Spleen (tissue), 7 donors: Measurements from ENCODE around the gene COL5A2.

Experiments used
- POLR2AphosphoS5 ChIP-seq, 3 donors: sonication (generic); formaldehyde crosslinking; IDR thresholded peaks; one replicate each; pipeline ENCODE4 v1.5.1; 2017; ENCODE audit warnings: antibody characterized with exemption in 3 of 3
- TF ChIP-seq, protein P1 (sequence below), 11 experiments: fragments of 200-600 bp in 7 of 11; fragments of 450-650 bp in 4 of 11; sonication (generic) in 4 of 11; IDR thresholded peaks in 8 of 11; conservative IDR thresholded peaks in 3 of 11; 1 replicate in 7 of 11; 2 replicates in 4 of 11; pipeline versions ENCODE4 v1.4.0 to v1.8.0; 2016 to 2021; ENCODE audit warnings: antibody characterized with exemption in 11 of 11, inconsistent platforms in 4 of 11, mild to moderate bottlenecking in 1 of 11
- donor health status: DM: no; HTN: no; CAD: no; lungs with moderate emphysema.
- donor health status: DM: no; HTN: no; CAD: no.
- donor health status: DM: no; HTN: no; CAD: no.

DNA sequence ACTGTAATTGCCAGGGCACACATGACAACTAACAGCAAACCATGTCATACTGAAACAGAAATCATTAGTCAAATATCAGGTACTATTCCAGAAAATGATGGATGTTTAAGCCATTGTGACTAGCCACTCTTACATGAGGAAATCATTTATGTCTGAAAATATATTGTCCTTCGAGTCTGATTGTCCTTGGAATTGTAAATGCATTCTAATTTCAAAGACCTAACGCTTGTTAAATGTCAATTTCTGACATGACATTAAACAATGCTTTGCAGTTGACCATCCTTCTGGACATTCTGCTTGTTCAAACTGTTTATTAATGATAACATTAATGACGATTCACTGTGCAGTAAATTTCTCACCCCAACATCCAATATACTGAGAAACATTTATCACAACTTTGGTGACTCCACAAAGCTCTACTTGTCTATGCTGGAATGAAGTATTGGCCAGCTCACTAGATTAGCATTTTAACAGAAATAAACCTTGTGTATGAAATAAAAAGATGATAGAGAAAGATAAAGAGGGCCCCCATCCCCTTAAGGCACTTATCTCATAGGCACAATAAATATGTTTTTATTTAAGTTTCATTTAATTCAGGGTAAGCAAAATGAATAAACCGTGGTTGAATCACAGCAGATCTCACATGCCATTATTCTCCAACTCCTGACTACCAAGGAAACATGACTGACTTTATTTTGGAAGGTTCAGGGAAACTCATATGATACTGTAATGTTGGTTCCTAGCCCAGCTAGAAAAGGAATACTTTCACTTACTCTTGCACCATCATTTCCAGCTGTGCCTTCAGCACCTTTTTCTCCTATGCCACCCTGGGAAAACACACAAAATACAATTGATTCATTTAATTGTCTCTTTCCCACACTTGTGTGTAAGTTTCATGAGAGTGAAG, 123.1 kb downstream of the COL5A2 start:
- TF ChIP-seq, protein P1, sequence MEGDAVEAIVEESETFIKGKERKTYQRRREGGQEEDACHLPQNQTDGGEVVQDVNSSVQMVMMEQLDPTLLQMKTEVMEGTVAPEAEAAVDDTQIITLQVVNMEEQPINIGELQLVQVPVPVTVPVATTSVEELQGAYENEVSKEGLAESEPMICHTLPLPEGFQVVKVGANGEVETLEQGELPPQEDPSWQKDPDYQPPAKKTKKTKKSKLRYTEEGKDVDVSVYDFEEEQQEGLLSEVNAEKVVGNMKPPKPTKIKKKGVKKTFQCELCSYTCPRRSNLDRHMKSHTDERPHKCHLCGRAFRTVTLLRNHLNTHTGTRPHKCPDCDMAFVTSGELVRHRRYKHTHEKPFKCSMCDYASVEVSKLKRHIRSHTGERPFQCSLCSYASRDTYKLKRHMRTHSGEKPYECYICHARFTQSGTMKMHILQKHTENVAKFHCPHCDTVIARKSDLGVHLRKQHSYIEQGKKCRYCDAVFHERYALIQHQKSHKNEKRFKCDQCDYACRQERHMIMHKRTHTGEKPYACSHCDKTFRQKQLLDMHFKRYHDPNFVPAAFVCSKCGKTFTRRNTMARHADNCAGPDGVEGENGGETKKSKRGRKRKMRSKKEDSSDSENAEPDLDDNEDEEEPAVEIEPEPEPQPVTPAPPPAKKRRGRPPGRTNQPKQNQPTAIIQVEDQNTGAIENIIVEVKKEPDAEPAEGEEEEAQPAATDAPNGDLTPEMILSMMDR (IDR thresholded peaks at IDR 0.05 in 8 of 11, conservative IDR thresholded peaks at IDR 0.05 in 3 of 11), result no peak
- TF ChIP-seq POLR2AphosphoS5 (IDR thresholded peaks at IDR 0.05), result no peak
